ENCODE measurements around the gene C1S. TPM values are rescaled to one million over a fixed set of nuclear protein-coding genes. Genes with fewer than 3 reads are reported as not detected.
"Not testable (repeated sequence)": the region's sequence is repeated elsewhere in the genome, so short reads cannot be mapped to it uniquely, and the experiment has no call there.

C1S gene
- total and polyA plus RNA-seq, 4 donors: 141 to 1,087 (median 589) TPM

- WGBS, 2 donors: 89 to 90% methylated on average over 4 of the region's 4 CpGs
Observed at GRCh38 chr12:7054925-7055324, 5.6 kb upstream of the C1S start.

GRCh38 chr12:7055736-7056135 lies 4.8 kb upstream of the C1S start:
- DNase-seq; H3K36me3 ChIP-seq (ENCODE audit: control insufficient read depth in 1 of 2, insufficient read depth in 2 of 2, low read length in 1 of 2); H3K9me3 ChIP-seq (ENCODE audit: control insufficient read depth, low read length); H3K4me3 ChIP-seq (ENCODE audit: low read length in 2 of 2); ATAC-seq (ENCODE audit: low FRiP score); H3K4me1 ChIP-seq (ENCODE audit: control insufficient read depth in 1 of 2, insufficient read depth in 2 of 2, low read length in 2 of 2); H3K27me3 ChIP-seq (ENCODE audit: control insufficient read depth in 1 of 2, insufficient read depth in 2 of 2, low read length in 1 of 2); H3K27ac ChIP-seq (ENCODE audit: low read depth in 1 of 2, low read length in 2 of 2); intact Hi-C loops (cut with DNase I): not testable (repeated sequence)
- 92 to 93% methylated on average over 2 of the region's 2 CpGs for WGBS, 2 donors

More at GRCh38 chr12:7054925-7055324, 5.6 kb upstream of the C1S start:
- intact Hi-C loops (cut with DNase I): no loop called here
- Histone ChIP-seq H3K4me1 (ENCODE audit: control insufficient read depth in 1 of 2, insufficient read depth in 2 of 2, low read length in 2 of 2) (no peaks in the 10 kb centered on the region), H3K27me3 (ENCODE audit: control insufficient read depth in 1 of 2, insufficient read depth in 2 of 2, low read length in 1 of 2) (no peaks in the 10 kb centered on the region), H3K27ac (ENCODE audit: low read depth in 1 of 2, low read length in 2 of 2) (no peak overlapping the region), H3K9me3 (ENCODE audit: control insufficient read depth, low read length) (no peaks in the 10 kb centered on the region), H3K36me3 (ENCODE audit: control insufficient read depth in 1 of 2, insufficient read depth in 2 of 2, low read length in 1 of 2) (no peaks in the 10 kb centered on the region), H3K4me3 (ENCODE audit: low read length in 2 of 2) (no peak overlapping the region)
- DNase-seq (no peak), ATAC-seq (ENCODE audit: low FRiP score) (no peak)

GRCh38 chr12:7058163-7058845 lies 2.2 kb upstream of the C1S start:
- no peak overlapping the region for H3K27ac ChIP-seq (ENCODE audit: low read depth in 1 of 2, low read length in 2 of 2)
- 85 to 86% methylated on average over 3 of the region's 3 CpGs for WGBS, 2 donors
- H3K36me3 ChIP-seq (ENCODE audit: control insufficient read depth in 1 of 2, insufficient read depth in 2 of 2, low read length in 1 of 2): no peaks in the 10 kb centered on the region
- no peak overlapping the region for H3K4me3 ChIP-seq (ENCODE audit: low read length in 2 of 2)
- H3K9me3 ChIP-seq (ENCODE audit: control insufficient read depth, low read length): no peaks in the 10 kb centered on the region
- intact Hi-C loops (cut with DNase I): no loop called here
- no peaks in the 10 kb centered on the region for H3K27me3 ChIP-seq (ENCODE audit: control insufficient read depth in 1 of 2, insufficient read depth in 2 of 2, low read length in 1 of 2)
- H3K4me1 ChIP-seq (ENCODE audit: control insufficient read depth in 1 of 2, insufficient read depth in 2 of 2, low read length in 2 of 2): no peaks in the 10 kb centered on the region
- DNase-seq: peak in 1 of 2 donors; percentile 77
- ATAC-seq (ENCODE audit: low FRiP score): no peak

GRCh38 chr12:7058850-7059395 lies 1.6 kb upstream of the C1S start:
- no peaks in the 10 kb centered on the region for H3K4me1 ChIP-seq (ENCODE audit: control insufficient read depth in 1 of 2, insufficient read depth in 2 of 2, low read length in 2 of 2)
- H3K27ac ChIP-seq (ENCODE audit: low read depth in 1 of 2, low read length in 2 of 2): no peak overlapping the region
- no peaks in the 10 kb centered on the region for H3K27me3 ChIP-seq (ENCODE audit: control insufficient read depth in 1 of 2, insufficient read depth in 2 of 2, low read length in 1 of 2)
- no peaks in the 10 kb centered on the region for H3K36me3 ChIP-seq (ENCODE audit: control insufficient read depth in 1 of 2, insufficient read depth in 2 of 2, low read length in 1 of 2)
- DNase-seq (no peak), ATAC-seq (ENCODE audit: low FRiP score) (no peak)
- no peaks in the 10 kb centered on the region for H3K9me3 ChIP-seq (ENCODE audit: control insufficient read depth, low read length)
- H3K4me3 ChIP-seq (ENCODE audit: low read length in 2 of 2): no peak overlapping the region
- intact Hi-C loops (cut with DNase I): no loop called here
- 93 to 94% methylated on average over 9 of the region's 9 CpGs for WGBS, 2 donors

- H3K27me3 ChIP-seq (ENCODE audit: control insufficient read depth in 1 of 2, insufficient read depth in 2 of 2, low read length in 1 of 2): no peaks in the 10 kb centered on the region
- DNase-seq (no peak), ATAC-seq (ENCODE audit: low FRiP score) (no peak)
- no peaks in the 10 kb centered on the region for H3K4me1 ChIP-seq (ENCODE audit: control insufficient read depth in 1 of 2, insufficient read depth in 2 of 2, low read length in 2 of 2)
- H3K36me3 ChIP-seq (ENCODE audit: control insufficient read depth in 1 of 2, insufficient read depth in 2 of 2, low read length in 1 of 2): no peaks in the 10 kb centered on the region
- peak overlapping the region in 1 of 2 donors; percentile 71 for H3K27ac ChIP-seq (ENCODE audit: low read depth in 1 of 2, low read length in 2 of 2)
- no peaks in the 10 kb centered on the region for H3K9me3 ChIP-seq (ENCODE audit: control insufficient read depth, low read length)
- WGBS, 2 donors: 96 to 97% methylated on average over 4 of the region's 4 CpGs
- intact Hi-C loops (cut with DNase I): loop anchor here (1.0 to 2.0 kb wide), 4 partner anchors 33 to 50 kb away; partner anchors contain the start of genes C1R (in 2 of the 2) and C1RL (in 2 of the 2)
- no peak overlapping the region for H3K4me3 ChIP-seq (ENCODE audit: low read length in 2 of 2)
Observed at GRCh38 chr12:7059780-7060179, 738 bp upstream of the C1S start.

GRCh38 chr12:7061138-7061537 lies 620 bp downstream of the C1S start:
- Histone ChIP-seq H3K36me3 (ENCODE audit: control insufficient read depth in 1 of 2, insufficient read depth in 2 of 2, low read length in 1 of 2) (no peaks in the 10 kb centered on the region), H3K4me3 (ENCODE audit: low read length in 2 of 2) (peak overlapping the region in 1 of 2 donors; percentile 34), H3K9me3 (ENCODE audit: control insufficient read depth, low read length) (no peaks in the 10 kb centered on the region), H3K27ac (ENCODE audit: low read depth in 1 of 2, low read length in 2 of 2) (peak overlapping the region in 1 of 2 donors; percentile 9), H3K27me3 (ENCODE audit: control insufficient read depth in 1 of 2, insufficient read depth in 2 of 2, low read length in 1 of 2) (no peaks in the 10 kb centered on the region), H3K4me1 (ENCODE audit: control insufficient read depth in 1 of 2, insufficient read depth in 2 of 2, low read length in 2 of 2) (no peaks in the 10 kb centered on the region)
- WGBS, 2 donors: 79 to 82% methylated on average over 13 of the region's 13 CpGs
- no peak for ATAC-seq (ENCODE audit: low FRiP score)
- intact Hi-C loops (cut with DNase I): loop anchor here (2.0 kb wide), 2 partner anchors 32 to 48 kb away; partner anchors contain the start of genes C1R (in 1 of the 2) and C1RL (in 1 of the 2)
- DNase-seq: no peak

- Histone ChIP-seq H3K4me1 (ENCODE audit: control insufficient read depth in 1 of 2, insufficient read depth in 2 of 2, low read length in 2 of 2) (no peaks in the 10 kb centered on the region), H3K9me3 (ENCODE audit: control insufficient read depth, low read length) (no peaks in the 10 kb centered on the region), H3K27me3 (ENCODE audit: control insufficient read depth in 1 of 2, insufficient read depth in 2 of 2, low read length in 1 of 2) (no peaks in the 10 kb centered on the region), H3K36me3 (ENCODE audit: control insufficient read depth in 1 of 2, insufficient read depth in 2 of 2, low read length in 1 of 2) (peaks cover 0 to 2% of the 10 kb centered on the region in 2 donors), H3K27ac (ENCODE audit: low read depth in 1 of 2, low read length in 2 of 2) (no peak overlapping the region), H3K4me3 (ENCODE audit: low read length in 2 of 2) (no peak overlapping the region)
- intact Hi-C loops (cut with DNase I): loop anchor here (2.0 kb wide), 2 partner anchors 31 to 47 kb away; partner anchors contain the start of genes C1R (in 1 of the 2) and C1RL (in 1 of the 2)
- WGBS, 2 donors: 97% methylated on average over 7 of the region's 7 CpGs
- DNase-seq: no peak
- ATAC-seq (ENCODE audit: low FRiP score): no peak
Observed at GRCh38 chr12:7061596-7061995, 1.1 kb downstream of the C1S start.

GRCh38 chr12:7064516-7064915 lies 4.0 kb downstream of the C1S start:
- no peak for ATAC-seq (ENCODE audit: low FRiP score)
- Histone ChIP-seq H3K36me3 (ENCODE audit: control insufficient read depth in 1 of 2, insufficient read depth in 2 of 2, low read length in 1 of 2) (peaks cover 0 to 2% of the 10 kb centered on the region in 2 donors), H3K4me1 (ENCODE audit: control insufficient read depth in 1 of 2, insufficient read depth in 2 of 2, low read length in 2 of 2) (no peaks in the 10 kb centered on the region), H3K27ac (ENCODE audit: low read depth in 1 of 2, low read length in 2 of 2) (no peak overlapping the region), H3K9me3 (ENCODE audit: control insufficient read depth, low read length) (no peaks in the 10 kb centered on the region), H3K4me3 (ENCODE audit: low read length in 2 of 2) (no peak overlapping the region), H3K27me3 (ENCODE audit: control insufficient read depth in 1 of 2, insufficient read depth in 2 of 2, low read length in 1 of 2) (no peaks in the 10 kb centered on the region)
- DNase-seq: no peak
- 68% methylated on average over 3 of the region's 3 CpGs for WGBS, 2 donors
- intact Hi-C loops (cut with DNase I): no loop called here

All from aorta (tissue), 5 donors.